Renal pelvis (tissue), 4 donors: ENCODE data around the gene JCAD. TPM values are rescaled to one million over a fixed set of nuclear protein-coding genes. Genes with fewer than 3 reads are reported as not detected.
"Not testable (repeated sequence)": the region's sequence is repeated elsewhere in the genome, so short reads cannot be mapped to it uniquely, and the experiment has no call there.

Source experiments
- DNase-seq: peaks from one replicate; pipeline ENCODE4 v3.0.0-alpha.2; 2013
- polyA plus RNA-seq, 3 donors: library from polyadenylated mRNA; unstranded; fragments of 120-200 nt; gene quantifications; one replicate each; pipeline ENCODE4 v1.2.1, GENCODE V29; 2013; ENCODE audit not compliant: insufficient read length in 3 of 3

The JCAD gene
- polyA plus RNA-seq, 3 donors = 25.5 to 36.1 (median 30.7) TPM

GRCh38 chr10:30028738-30029030 lies 30.7 kb downstream of the JCAD start:
- DNase-seq = no peak

GRCh38 chr10:30028006-30028737 lies 31.2 kb downstream of the JCAD start:
- no peak for DNase-seq

- DNase-seq = no peak
Observed at GRCh38 chr10:30027057-30028005, 32.1 kb downstream of the JCAD start.

- DNase-seq = no peak
Observed at GRCh38 chr10:30026578-30026977, 32.8 kb downstream of the JCAD start.

GRCh38 chr10:30026080-30026479 lies 33.3 kb downstream of the JCAD start:
- no peak for DNase-seq

- not testable (repeated sequence) for DNase-seq
Observed at GRCh38 chr10:30025428-30025827, 34.0 kb downstream of the JCAD start.

- no peak for DNase-seq
Observed at GRCh38 chr10:30022590-30022989, 36.8 kb downstream of the JCAD start.

GRCh38 chr10:30019468-30019867 lies 39.9 kb downstream of the JCAD start:
- no peak for DNase-seq

GRCh38 chr10:30018496-30018895 lies 40.9 kb downstream of the JCAD start:
- DNase-seq = no peak

- DNase-seq = no peak
Observed at GRCh38 chr10:30017966-30018365, 41.4 kb downstream of the JCAD start.

GRCh38 chr10:30017556-30017955 lies 41.8 kb downstream of the JCAD start:
- DNase-seq = no peak

- no peak for DNase-seq
Observed at GRCh38 chr10:30014511-30014910, 44.9 kb downstream of the JCAD start.

GRCh38 chr10:30013757-30014156 lies 45.6 kb downstream of the JCAD start:
- peak; percentile 27 for DNase-seq

GRCh38 chr10:30011956-30012647 lies 47.3 kb downstream of the JCAD start:
- DNase-seq = no peak

GRCh38 chr10:30011396-30011795 lies 48.0 kb downstream of the JCAD start:
- DNase-seq = no peak

- no peak for DNase-seq
Observed at GRCh38 chr10:30007406-30007805, 52.0 kb downstream of the JCAD start.

- DNase-seq = no peak
Observed at GRCh38 chr10:30006410-30006809, 53.0 kb downstream of the JCAD start.

- DNase-seq = not testable (repeated sequence)
Observed at GRCh38 chr10:30005116-30005515, 54.3 kb downstream of the JCAD start.

GRCh38 chr10:30002426-30003266 lies 56.7 kb downstream of the JCAD start:
- DNase-seq = peak; percentile 64

GRCh38 chr10:30000802-30001571 lies 58.4 kb downstream of the JCAD start:
- DNase-seq = no peak
